IMR-90 (cell line): Measurements from ENCODE around the gene SV2C. TPM values are rescaled to one million over a fixed set of nuclear protein-coding genes. Genes with fewer than 3 reads are reported as not detected.

Experiments
- ATAC-seq: fragments of 200-7000 bp; cut with Tn5 transposase; 2 replicates; pipeline ENCODE4 v1.9.1; 2020; ENCODE audit warnings: low read depth, mild to moderate bottlenecking, moderate library complexity
- BruUV-seq: library from RNA; stranded (reverse); fragments of 400-500 nt; replicated peaks from 2 replicates; lab custom pipeline; 2021; lab: Mats Ljungman, UMichigan
- CTCF ChIA-PET: fragments of 300-600 bp; formaldehyde crosslinking; extraction: SDS; loops from one replicate; lab custom pipeline; 2021; ENCODE audit warnings: antibody characterized with exemption; lab: Yijun Ruan, JAX
- POLR2A ChIA-PET: fragments of 300-600 bp; sonication (Branson Sonifier 250); formaldehyde crosslinking; loops from one replicate; lab custom pipeline; 2022; ENCODE audit warnings: antibody characterized with exemption; ENCODE audit not compliant: unreplicated experiment; lab: Charles Lee
- DNase-seq: peaks from one replicate; pipeline ENCODE4 v3.0.0; 2013
- H2AFZ ChIP-seq: replicated peaks from 2 replicates; pipeline ENCODE3; 2013; ENCODE audit warnings: low read length, mild to moderate bottlenecking; ENCODE audit not compliant: poor library complexity
- H2AK5ac ChIP-seq: 2 replicates; pipeline ENCODE4 v1.6.1; 2013; ENCODE audit warnings: low read depth, low read length, inconsistent platforms
- H2AK9ac ChIP-seq: replicated peaks from 2 replicates; pipeline ENCODE3; 2013; ENCODE audit warnings: mild to moderate bottlenecking, low read depth, low read length, moderate library complexity; ENCODE audit not compliant: poor library complexity
- H2BK120ac ChIP-seq: 2 replicates; pipeline ENCODE4 v1.6.1; 2013; ENCODE audit warnings: low read depth, low read length, inconsistent platforms
- H2BK15ac ChIP-seq: 3 replicates; pipeline ENCODE4 v1.6.1; 2013; ENCODE audit warnings: low read depth, low read length, inconsistent platforms
- H2BK20ac ChIP-seq: 2 replicates; pipeline ENCODE4 v1.6.1; 2013; ENCODE audit warnings: low read depth, mild to moderate bottlenecking, inconsistent platforms, low read length, moderate library complexity
- H2BK5ac ChIP-seq: 2 replicates; pipeline ENCODE4 v1.6.1; 2013; ENCODE audit warnings: mild to moderate bottlenecking, low read depth, low read length, inconsistent platforms; ENCODE audit not compliant: poor library complexity, severe bottlenecking
- H3K14ac ChIP-seq: replicated peaks from 2 replicates; pipeline ENCODE4 v1.6.1; 2013; ENCODE audit warnings: low read depth, low read length, inconsistent platforms
- H3K18ac ChIP-seq: 2 replicates; pipeline ENCODE4 v1.6.1; 2013; ENCODE audit warnings: low read depth, low read length, control low read depth
- H3K23ac ChIP-seq: 2 replicates; pipeline ENCODE4 v1.6.1; 2013; ENCODE audit warnings: low read depth, low read length, inconsistent platforms
- H3K27ac ChIP-seq: 2 replicates; pipeline ENCODE4 v1.5.1; 2013; ENCODE audit warnings: mild to moderate bottlenecking, control low read depth, low read length; ENCODE audit not compliant: insufficient read depth
- H3K27me3 ChIP-seq: 2 replicates; pipeline ENCODE4 v1.6.1; 2013; ENCODE audit warnings: low read length; ENCODE audit not compliant: control insufficient read depth, insufficient read depth
- H3K36me3 ChIP-seq: 2 replicates; pipeline ENCODE4 v1.6.1; 2013; ENCODE audit warnings: low read length, mixed read lengths; ENCODE audit not compliant: control insufficient read depth, insufficient read depth
- H3K4ac ChIP-seq: 2 replicates; pipeline ENCODE4 v1.6.1; 2013; ENCODE audit warnings: low read depth, low read length, inconsistent platforms
- H3K4me1 ChIP-seq: 2 replicates; pipeline ENCODE4 v1.6.1; 2013; ENCODE audit warnings: low read length, mixed read lengths; ENCODE audit not compliant: control insufficient read depth, insufficient read depth
- H3K4me2 ChIP-seq: 2 replicates; pipeline ENCODE4 v1.6.1; 2013; ENCODE audit warnings: low read depth, mild to moderate bottlenecking, control low read depth, low read length, moderate library complexity
- H3K4me3 ChIP-seq: 2 replicates; pipeline ENCODE4 v1.5.1; 2013; ENCODE audit warnings: low read depth, mild to moderate bottlenecking, control low read depth, low read length, moderate library complexity; ENCODE audit not compliant: insufficient read depth
- H3K56ac ChIP-seq: 2 replicates; pipeline ENCODE4 v1.6.1; 2013; ENCODE audit warnings: low read length, inconsistent platforms; ENCODE audit not compliant: insufficient read depth; ENCODE audit errors: extremely low read depth
- H3K79me1 ChIP-seq, 2 experiments: 2 replicates each; pipeline ENCODE4 v1.6.1; 2013; ENCODE audit warnings: low read length in 2 of 2, inconsistent platforms in 1 of 2, low read depth in 1 of 2
- H3K9ac ChIP-seq: 2 replicates; pipeline ENCODE4 v1.6.1; 2013; ENCODE audit warnings: low read depth, low read length, control low read depth
- H3K9me1 ChIP-seq: 2 replicates; pipeline ENCODE4 v1.6.1; 2013; ENCODE audit warnings: low read length, inconsistent platforms; ENCODE audit not compliant: insufficient read depth
- H3K9me3 ChIP-seq: 2 replicates; pipeline ENCODE4 v1.6.1; 2013; ENCODE audit warnings: low read length; ENCODE audit not compliant: control insufficient read depth, insufficient read depth
- H4K20me1 ChIP-seq: 2 replicates; pipeline ENCODE4 v1.6.1; 2013; ENCODE audit warnings: low read length, inconsistent platforms; ENCODE audit not compliant: insufficient read depth
- H4K5ac ChIP-seq: 2 replicates; pipeline ENCODE4 v1.6.1; 2013; ENCODE audit warnings: mild to moderate bottlenecking, low read depth, low read length, control low read depth
- H4K8ac ChIP-seq, 2 experiments: 2 replicates each; pipeline ENCODE4 v1.6.1; 2013; ENCODE audit warnings: low read depth in 2 of 2, low read length in 2 of 2, control low read depth in 1 of 2, inconsistent platforms in 1 of 2
- H4K91ac ChIP-seq: 2 replicates; pipeline ENCODE4 v1.6.1; 2013; ENCODE audit warnings: low read depth, low read length, inconsistent platforms; ENCODE audit not compliant: insufficient read depth
- POLR2A ChIP-seq: IDR thresholded peaks from 2 replicates; pipeline ENCODE4 v1.6.1; 2012; ENCODE audit warnings: mild to moderate bottlenecking, low read depth, low read length
- WGBS, 2 experiments: methylation state at CpG; one replicate each; pipeline versions ENCODE4 v1.1.5 to v1.1.7; 2013; ENCODE audit warnings: missing lambda C conversion rate in 2 of 2; ENCODE audit not compliant: insufficient read length in 1 of 2; ENCODE audit errors: extremely low coverage in 2 of 2; 5-methylcytosine and 5-hydroxymethylcytosine counted together
- dilution Hi-C: fragments of 300-500 bp; cut with HindIII; formaldehyde crosslinking; loops from one replicate; pipeline ENCODE4 v1.14.3; 2018; ENCODE audit warnings: low sequenced_read_pairs; ENCODE audit not compliant: unreplicated experiment
- in situ Hi-C: fragments of 300-500 bp; cut with MboI; formaldehyde crosslinking; loops from 3 replicates; pipeline ENCODE4 v1.14.3; 2019; ENCODE audit warnings: low sequenced_read_pairs, inconsistent platforms, mixed read lengths
- intact Hi-C: fragments of 100-400 bp; cut with micrococcal nuclease; formaldehyde crosslinking; loops from 2 replicates; pipeline ENCODE4 v1.10.0; 2022
- polyA plus RNA-seq, 3 experiments: library from polyadenylated mRNA; depleted of rRNA; stranded (reverse); fragments of >200 nt; gene quantifications; 2 replicates each; pipeline ENCODE4 v1.2.3, GENCODE V29; 2012; ENCODE audit warnings: low replicate concordance in 1 of 3
- total RNA-seq: library from RNA; depleted of rRNA; stranded (reverse); fragments of >200 nt; gene quantifications from 2 replicates; pipeline ENCODE4 v1.2.3, GENCODE V29; 2012
- TF ChIP-seq, protein P1 (sequence below): conservative IDR thresholded peaks from 2 replicates; pipeline ENCODE4 v1.5.1; 2012; ENCODE audit warnings: mild to moderate bottlenecking, low read depth, low read length, improper control_type of control experiment

The SV2C gene
- total and polyA plus RNA-seq, 2 of the 4 experiments (the other 2 are of a cell fraction): not detected

DNA sequence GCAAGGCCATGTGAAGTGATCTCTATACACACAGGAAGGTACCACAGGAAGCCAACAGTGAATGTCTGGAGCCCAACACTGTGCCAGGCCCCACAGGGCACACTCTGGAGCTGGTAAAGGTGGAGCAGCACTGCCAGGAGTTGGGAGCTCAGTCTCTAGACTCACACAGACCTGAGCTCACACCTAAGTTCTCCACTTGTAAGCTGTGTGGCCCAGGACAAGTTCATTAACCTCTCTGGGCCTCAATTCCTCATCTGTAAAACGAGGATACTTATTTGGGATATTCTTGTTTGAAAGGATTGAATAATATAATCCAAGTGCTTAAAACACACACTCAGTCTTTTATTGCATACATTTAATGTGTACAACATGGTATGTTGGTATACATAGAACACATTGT, 259.3 kb downstream of the SV2C start:
- Histone ChIP-seq H3K4me3 (no peak overlapping the region), H3K27ac (no peak overlapping the region), H2BK5ac (no peak overlapping the region), H2BK120ac (no peak overlapping the region), H2AK5ac (no peak overlapping the region), H4K8ac (no peak overlapping the region), H3K18ac (no peak overlapping the region), H3K9ac (no peak overlapping the region), H4K91ac (no peak overlapping the region), H3K79me1 (no peaks in the 10 kb centered on the region), H3K56ac (no peak overlapping the region), H3K23ac (no peak overlapping the region), H3K27me3 (no peaks in the 10 kb centered on the region; the same call in none of the 2 replicates), H3K4me2 (no peak overlapping the region), H2BK20ac (no peak overlapping the region), H2AFZ (no peak overlapping the region), H3K36me3 (no peaks in the 10 kb centered on the region), H3K4ac (no peak overlapping the region), H2AK9ac (no peak overlapping the region), H2BK15ac (no peak overlapping the region), H4K5ac (no peak overlapping the region), H3K9me3 (no peaks in the 10 kb centered on the region), H3K14ac (no peak overlapping the region), H3K9me1 (no peaks in the 10 kb centered on the region), H3K4me1 (no peaks in the 10 kb centered on the region), H4K20me1 (no peaks in the 10 kb centered on the region)
- TF ChIP-seq, protein P1, sequence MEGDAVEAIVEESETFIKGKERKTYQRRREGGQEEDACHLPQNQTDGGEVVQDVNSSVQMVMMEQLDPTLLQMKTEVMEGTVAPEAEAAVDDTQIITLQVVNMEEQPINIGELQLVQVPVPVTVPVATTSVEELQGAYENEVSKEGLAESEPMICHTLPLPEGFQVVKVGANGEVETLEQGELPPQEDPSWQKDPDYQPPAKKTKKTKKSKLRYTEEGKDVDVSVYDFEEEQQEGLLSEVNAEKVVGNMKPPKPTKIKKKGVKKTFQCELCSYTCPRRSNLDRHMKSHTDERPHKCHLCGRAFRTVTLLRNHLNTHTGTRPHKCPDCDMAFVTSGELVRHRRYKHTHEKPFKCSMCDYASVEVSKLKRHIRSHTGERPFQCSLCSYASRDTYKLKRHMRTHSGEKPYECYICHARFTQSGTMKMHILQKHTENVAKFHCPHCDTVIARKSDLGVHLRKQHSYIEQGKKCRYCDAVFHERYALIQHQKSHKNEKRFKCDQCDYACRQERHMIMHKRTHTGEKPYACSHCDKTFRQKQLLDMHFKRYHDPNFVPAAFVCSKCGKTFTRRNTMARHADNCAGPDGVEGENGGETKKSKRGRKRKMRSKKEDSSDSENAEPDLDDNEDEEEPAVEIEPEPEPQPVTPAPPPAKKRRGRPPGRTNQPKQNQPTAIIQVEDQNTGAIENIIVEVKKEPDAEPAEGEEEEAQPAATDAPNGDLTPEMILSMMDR: no peak
- TF ChIP-seq POLR2A: no peak
- intact Hi-C loops: no loop called here
- no CpG with 5 or more reads among the region's 1 CpG for WGBS, 2 experiments
- BruUV-seq: no TSS peak
- no peak for DNase-seq
- POLR2A ChIA-PET: no interaction called here
- in situ Hi-C loops: no loop called here
- dilution Hi-C loops: no loop called here
- no peak for ATAC-seq
- CTCF ChIA-PET: no interaction called here
